Measurements from ENCODE around the gene XPO6.
"Not testable (repeated sequence)": the region's sequence is repeated elsewhere in the genome, so short reads cannot be mapped to it uniquely, and the experiment has no call there.

Gene XPO6

GRCh38 chr16:28211758-28212531, at the start of gene XPO6:
Gene XPO6 (minus strand): TSS chr16:28211965. CDS start chr16:28211368, 597 bp downstream.
- DNase-seq (ENCODE audit: insufficient read length, low spot score) (peak; percentile 89), FAIRE-seq (peak; percentile 70)

GRCh38 chr16:28260193-28260592, 48.4 kb upstream of the XPO6 start:
- DNase-seq (ENCODE audit: insufficient read length, low spot score): no peak
- FAIRE-seq: no peak

- no peak for FAIRE-seq
- no peak for DNase-seq (ENCODE audit: insufficient read length, low spot score)
Measured at GRCh38 chr16:28259781-28260150, 48.0 kb upstream of the XPO6 start.

- no peak for FAIRE-seq
- DNase-seq (ENCODE audit: insufficient read length, low spot score): no peak
Measured at GRCh38 chr16:28259091-28259780, 47.5 kb upstream of the XPO6 start.

- FAIRE-seq (no peak), DNase-seq (ENCODE audit: insufficient read length, low spot score) (no peak)
Measured at GRCh38 chr16:28258567-28258966, 46.8 kb upstream of the XPO6 start.

- FAIRE-seq: no peak
Measured at GRCh38 chr16:28257256-28257655, 45.5 kb upstream of the XPO6 start.

GRCh38 chr16:28255838-28256237, 44.1 kb upstream of the XPO6 start:
- DNase-seq (ENCODE audit: insufficient read length, low spot score) (no peak), FAIRE-seq (no peak)

More at GRCh38 chr16:28257256-28257655, 45.5 kb upstream of the XPO6 start:
- no peak for DNase-seq (ENCODE audit: insufficient read length, low spot score)

- DNase-seq (ENCODE audit: insufficient read length, low spot score) (no peak), FAIRE-seq (no peak)
Measured at GRCh38 chr16:28254158-28254557, 42.4 kb upstream of the XPO6 start.

- DNase-seq (ENCODE audit: insufficient read length, low spot score) (no peak), FAIRE-seq (no peak)
Measured at GRCh38 chr16:28250999-28251398, 39.2 kb upstream of the XPO6 start.

GRCh38 chr16:28249483-28249882, 37.7 kb upstream of the XPO6 start:
- not testable (repeated sequence) for DNase-seq (ENCODE audit: insufficient read length, low spot score); FAIRE-seq

GRCh38 chr16:28241924-28242323, 30.2 kb upstream of the XPO6 start:
- DNase-seq (ENCODE audit: insufficient read length, low spot score): no peak
- FAIRE-seq: no peak

- DNase-seq (ENCODE audit: insufficient read length, low spot score) (no peak), FAIRE-seq (no peak)
Measured at GRCh38 chr16:28237754-28238357, 26.1 kb upstream of the XPO6 start.

- no peak for FAIRE-seq
Measured at GRCh38 chr16:28231763-28232162, 20.0 kb upstream of the XPO6 start.

GRCh38 chr16:28223909-28224308, 12.1 kb upstream of the XPO6 start:
- DNase-seq (ENCODE audit: insufficient read length, low spot score); FAIRE-seq: not testable (repeated sequence)

More at GRCh38 chr16:28231763-28232162, 20.0 kb upstream of the XPO6 start:
- no peak for DNase-seq (ENCODE audit: insufficient read length, low spot score)

GRCh38 chr16:28219777-28220176, 8.0 kb upstream of the XPO6 start:
- FAIRE-seq; DNase-seq (ENCODE audit: insufficient read length, low spot score): not testable (repeated sequence)

GRCh38 chr16:28219282-28219681, 7.5 kb upstream of the XPO6 start:
- no peak for DNase-seq (ENCODE audit: insufficient read length, low spot score)
- no peak for FAIRE-seq

- DNase-seq (ENCODE audit: insufficient read length, low spot score) (no peak), FAIRE-seq (peak; percentile 45)
Measured at GRCh38 chr16:28218109-28218508, 6.3 kb upstream of the XPO6 start.

- no peak for DNase-seq (ENCODE audit: insufficient read length, low spot score)
- no peak for FAIRE-seq
Measured at GRCh38 chr16:28217326-28217725, 5.6 kb upstream of the XPO6 start.

- no peak for DNase-seq (ENCODE audit: insufficient read length, low spot score)
- FAIRE-seq: no peak
Measured at GRCh38 chr16:28213396-28213795, 1.6 kb upstream of the XPO6 start.

- FAIRE-seq (no peak), DNase-seq (ENCODE audit: insufficient read length, low spot score) (no peak)
Measured at GRCh38 chr16:28212532-28212873, 738 bp upstream of the XPO6 start.

- DNase-seq (ENCODE audit: insufficient read length, low spot score) (no peak), FAIRE-seq (no peak)
Measured at GRCh38 chr16:28210979-28211588, 681 bp downstream of the XPO6 start.
